B cell (primary cell): ENCODE results near the gene SLC25A10. TPM values are rescaled to one million over a fixed set of nuclear protein-coding genes. Genes with fewer than 3 reads are reported as not detected.

ENCODE experiments used
- ATAC-seq: fragments of 200-7000 bp; cut with Tn5 transposase; one replicate; pipeline ENCODE4 v1.10.0; 2021; ENCODE audit warnings: low read depth, mild to moderate bottlenecking, moderate number of reproducible peaks, moderate library complexity
- CTCF ChIA-PET: fragments of 350-600 bp; sonication (Branson Sonifier 250); formaldehyde crosslinking; loops from one replicate; lab custom pipeline; 2021; ENCODE audit warnings: antibody characterized with exemption, inconsistent platforms; lab: Charles Lee
- POLR2A ChIA-PET: fragments of 350-600 bp; sonication (Branson Sonifier 250); formaldehyde crosslinking; loops from one replicate; lab custom pipeline; 2021; ENCODE audit warnings: antibody characterized with exemption; lab: Charles Lee
- DNase-seq: peaks from one replicate; pipeline ENCODE4 v3.0.0; 2013
- H2AFZ ChIP-seq: 2 replicates; pipeline ENCODE4 v1.6.1; 2012; ENCODE audit warnings: mild to moderate bottlenecking, low read depth, low read length; ENCODE audit not compliant: insufficient read depth, poor library complexity, severe bottlenecking
- H3K27ac ChIP-seq, 2 donors: 1 replicate in 1 of 2; 2 replicates in 1 of 2; pipeline ENCODE4 v1.5.1; 2012 to 2013; ENCODE audit warnings: low read length in 2 of 2, mild to moderate bottlenecking in 2 of 2, moderate library complexity in 1 of 2
- H3K27me3 ChIP-seq, 4 experiments: fragments of 200-600 bp in 1 of 4; sonication (generic) in 1 of 4; replicated peaks in 1 of 4; 1 replicate in 2 of 4; 2 replicates in 2 of 4; pipeline versions ENCODE4 v1.6.1 to v1.7.0; 2013 to 2016; ENCODE audit warnings: low read length in 3 of 4, mild to moderate bottlenecking in 2 of 4, mixed read lengths in 1 of 4, moderate library complexity in 1 of 4; ENCODE audit not compliant: insufficient read depth in 4 of 4, control insufficient read depth in 3 of 4; ENCODE audit errors: control extremely low read depth in 1 of 4
- H3K36me3 ChIP-seq, 2 experiments: replicated peaks in 1 of 2; 1 replicate in 1 of 2; 2 replicates in 1 of 2; pipeline versions ENCODE4 v1.6.1 to v1.7.1; 2013; ENCODE audit warnings: low read length in 1 of 2; ENCODE audit not compliant: insufficient read depth in 2 of 2, control insufficient read depth in 1 of 2; ENCODE audit errors: control extremely low read depth in 1 of 2, extremely low read depth in 1 of 2
- H3K4me1 ChIP-seq, 2 donors: fragments of 200-600 bp in 1 of 2; sonication (generic) in 1 of 2; 1 replicate in 1 of 2; 2 replicates in 1 of 2; pipeline versions ENCODE4 v1.5.1 to v1.6.1; 2013 to 2017; ENCODE audit warnings: low read length in 2 of 2; ENCODE audit not compliant: control insufficient read depth in 2 of 2, insufficient read depth in 2 of 2
- H3K4me2 ChIP-seq: replicated peaks from 2 replicates; pipeline ENCODE3; 2012; ENCODE audit warnings: mild to moderate bottlenecking, low read depth, low read length; ENCODE audit not compliant: poor library complexity, severe bottlenecking
- H3K4me3 ChIP-seq, 5 experiments: fragments of 200-600 bp in 1 of 5; sonication (generic) in 1 of 5; 1 replicate in 3 of 5; 2 replicates in 2 of 5; pipeline versions ENCODE4 v1.5.1 to v1.7.0; 2011 to 2016; ENCODE audit warnings: low read length in 4 of 5, mild to moderate bottlenecking in 4 of 5, low read depth in 2 of 5, control low read depth in 1 of 5, moderate library complexity in 1 of 5; ENCODE audit not compliant: insufficient read depth in 1 of 5; ENCODE audit errors: control extremely low read depth in 1 of 5, extremely low read depth in 1 of 5
- H3K79me2 ChIP-seq: fragments of 200-600 bp; sonication (generic); one replicate; pipeline ENCODE4 v1.6.0; 2016; ENCODE audit warnings: low read length; ENCODE audit not compliant: control insufficient read depth, insufficient read depth
- H3K9ac ChIP-seq: fragments of 200-600 bp; sonication (generic); 2 replicates; pipeline ENCODE4 v1.6.1; 2017; ENCODE audit warnings: mild to moderate bottlenecking, low read length, moderate library complexity
- H3K9me3 ChIP-seq, 3 donors: one replicate each; pipeline versions ENCODE4 v1.6.1 to v1.7.1; 2013; ENCODE audit warnings: low read length in 2 of 3; ENCODE audit not compliant: control insufficient read depth in 2 of 3, insufficient read depth in 1 of 3; ENCODE audit errors: control extremely low read depth in 1 of 3
- H4K20me1 ChIP-seq: 2 replicates; pipeline ENCODE4 v1.6.0; 2012; ENCODE audit warnings: mild to moderate bottlenecking, low read length; ENCODE audit not compliant: insufficient read depth, control insufficient read depth, poor library complexity, severe bottlenecking
- H3K27ac Mint-ChIP-seq: one replicate; pipeline ENCODE4 v1.8.0; 2021; ENCODE audit warnings: mixed read lengths
- H3K27me3 Mint-ChIP-seq: one replicate; pipeline ENCODE4 v1.8.0; 2021; ENCODE audit warnings: mixed read lengths
- H3K4me1 Mint-ChIP-seq: one replicate; pipeline ENCODE4 v1.8.0; 2021; ENCODE audit warnings: mixed read lengths
- H3K4me3 Mint-ChIP-seq: one replicate; pipeline ENCODE4 v1.8.0; 2021; ENCODE audit warnings: mixed read lengths
- H3K9me3 Mint-ChIP-seq: one replicate; pipeline ENCODE4 v1.8.0; 2022; ENCODE audit warnings: mixed read lengths; ENCODE audit not compliant: insufficient read depth
- CTCF ChIP-seq: fragments of 200-600 bp; IDR thresholded peaks from one replicate; pipeline ENCODE4 v1.8.0; 2022; ENCODE audit warnings: antibody characterized with exemption, mild to moderate bottlenecking
- EZH2 ChIP-seq: IDR thresholded peaks from 2 replicates; pipeline ENCODE4 v1.6.1; 2012; ENCODE audit warnings: borderline replicate concordance, low read depth, mild to moderate bottlenecking, moderate library complexity, low read length; ENCODE audit not compliant: insufficient read depth, poor library complexity, severe bottlenecking
- WGBS: methylation state at CpG from one replicate; pipeline ENCODE4 v1.1.5; 2013; ENCODE audit warnings: missing lambda C conversion rate; ENCODE audit not compliant: insufficient coverage; 5-methylcytosine and 5-hydroxymethylcytosine counted together
- intact Hi-C: fragments of 100-400 bp; cut with micrococcal nuclease; formaldehyde crosslinking; loops from one replicate; pipeline ENCODE4 v1.10.0; 2022
- polyA plus RNA-seq: library from polyadenylated mRNA; depleted of rRNA; stranded (reverse); fragments of >200 nt; gene quantifications from 2 replicates; pipeline ENCODE4 v1.2.3, GENCODE V29; 2012
- total RNA-seq, 2 donors: library from RNA; stranded (reverse); fragments of 120-200 nt in 1 of 2; gene quantifications; 1 replicate in 1 of 2; 2 replicates in 1 of 2; pipeline versions ENCODE4 v1.2.3 to v1.2.4, GENCODE V29; 2013 to 2022

Gene SLC25A10
- total and polyA plus RNA-seq, 2 donors (not counting 1 experiment from before 2014, with no cell fraction given): 3.9 to 5.0 TPM

- DNase-seq (peak; percentile 50), ATAC-seq (peak; percentile 5)
- H3K27ac Mint-ChIP-seq: peak overlapping the region; percentile 78
- Histone ChIP-seq H3K27me3 (peaks cover 0 to 3% (median 0%) of the 10 kb centered on the region in 4 experiments), H3K9ac (peak overlapping the region; percentile 70), H4K20me1 (no peaks in the 10 kb centered on the region), H3K36me3 (peaks cover 0 to 5% of the 10 kb centered on the region in 2 experiments), H3K4me2 (peak overlapping the region; percentile 95), H3K27ac (no peak overlapping the region), H3K4me3 (peak overlapping the region in 4 of 5 experiments; percentile 35 to 80 (median 62)), H3K4me1 (peaks cover 15 to 25% of the 10 kb centered on the region in 2 donors), H3K9me3 (no peaks in the 10 kb centered on the region), H3K79me2 (no peaks in the 10 kb centered on the region), H2AFZ (peak overlapping the region; percentile 86)
- peak overlapping the region; percentile 89 for H3K4me3 Mint-ChIP-seq
- H3K27me3 Mint-ChIP-seq: no peaks in the 10 kb centered on the region
- no peaks in the 10 kb centered on the region for H3K9me3 Mint-ChIP-seq
- H3K4me1 Mint-ChIP-seq: peaks cover 12% of the 10 kb centered on the region
- intact Hi-C loops: loop anchor here (1.0 to 2.0 kb wide), 4 partner anchors 9 to 200 kb away; partner anchors contain the start of genes ACTG1, ARL16, MRPL12 and P4HB
- WGBS: 7% methylated on average over 35 of the region's 41 CpGs
- CTCF ChIA-PET: no interaction called here
- TF ChIP-seq EZH2: no peak
- POLR2A ChIA-PET: interaction anchor here (0.7 to 1.2 kb wide), 2 partner anchors 10 to 209 kb away, joined by 3 to 4 read pairs; no protein-coding TSS in a partner anchor
Observed at GRCh38 chr17:81712468-81713003, 452 bp downstream of the SLC25A10 start.

- peak overlapping the region in 2 of 5 experiments; percentile 58 to 67 for H3K4me3 ChIP-seq
- peaks cover 15 to 25% of the 10 kb centered on the region in 2 donors for H3K4me1 ChIP-seq
- POLR2A ChIA-PET: interaction anchor here (0.7 to 1.2 kb wide), 2 partner anchors 11 to 209 kb away, joined by 3 to 4 read pairs; no protein-coding TSS in a partner anchor
- intact Hi-C loops: loop anchor here (2.0 kb wide), 2 partner anchors 30 to 200 kb away; partner anchors contain the start of genes ACTG1 and ARL16
- ATAC-seq (no peak), DNase-seq (no peak)
- no peak for TF ChIP-seq EZH2
- no peak for TF ChIP-seq CTCF
- no peaks in the 10 kb centered on the region for H3K79me2 ChIP-seq
- no peaks in the 10 kb centered on the region for H3K9me3 ChIP-seq
- H4K20me1 ChIP-seq: no peaks in the 10 kb centered on the region
- Mint-ChIP-seq H3K27ac (peak overlapping the region; percentile 78), H3K4me1 (peaks cover 12% of the 10 kb centered on the region), H3K4me3 (peak overlapping the region; percentile 89), H3K27me3 (no peaks in the 10 kb centered on the region), H3K9me3 (no peaks in the 10 kb centered on the region)
- 77% methylated on average over 18 of the region's 18 CpGs for WGBS
- H3K4me2 ChIP-seq: peak overlapping the region; percentile 95
- H3K36me3 ChIP-seq: no peaks in the 10 kb centered on the region
- H2AFZ ChIP-seq: peak overlapping the region; percentile 86
- peak overlapping the region; percentile 70 for H3K9ac ChIP-seq
- peaks cover 0 to 3% (median 0%) of the 10 kb centered on the region in 4 experiments for H3K27me3 ChIP-seq
- CTCF ChIA-PET: no interaction called here
- no peak overlapping the region for H3K27ac ChIP-seq
Observed at GRCh38 chr17:81713004-81713555, 996 bp downstream of the SLC25A10 start.
